Fibroblast of the aortic adventitia (primary cell): ENCODE measurements around the gene CORO2B. TPM values are rescaled to one million over a fixed set of nuclear protein-coding genes. Genes with fewer than 3 reads are reported as not detected.

ENCODE experiments used
- DNase-seq: peaks from one replicate; pipeline ENCODE4 v3.0.0-alpha.2; 2010; ENCODE audit warnings: low read depth
- H3K4me3 ChIP-seq: 2 replicates; pipeline ENCODE4 v1.5.1; 2011; ENCODE audit warnings: low read depth, mild to moderate bottlenecking, control low read depth, low read length, moderate library complexity
- CTCF ChIP-seq: IDR thresholded peaks from 2 replicates; pipeline ENCODE4 v1.5.1; 2011; ENCODE audit warnings: mild to moderate bottlenecking, low read length, control low read depth, inconsistent platforms; ENCODE audit not compliant: insufficient read depth
- total RNA-seq: library from RNA; depleted of rRNA; stranded (reverse); fragments of >200 nt; gene quantifications from 2 replicates; pipeline ENCODE4 v1.2.3, GENCODE V29; 2012; ENCODE audit warnings: low replicate concordance

Gene CORO2B
- total RNA-seq, 1 donor = 23.3 TPM

GRCh38 chr15:68626739-68627138 lies 47.9 kb downstream of the CORO2B start:
- no peak for DNase-seq
- H3K4me3 ChIP-seq = no peak overlapping the region
- TF ChIP-seq CTCF = no peak

DNA sequence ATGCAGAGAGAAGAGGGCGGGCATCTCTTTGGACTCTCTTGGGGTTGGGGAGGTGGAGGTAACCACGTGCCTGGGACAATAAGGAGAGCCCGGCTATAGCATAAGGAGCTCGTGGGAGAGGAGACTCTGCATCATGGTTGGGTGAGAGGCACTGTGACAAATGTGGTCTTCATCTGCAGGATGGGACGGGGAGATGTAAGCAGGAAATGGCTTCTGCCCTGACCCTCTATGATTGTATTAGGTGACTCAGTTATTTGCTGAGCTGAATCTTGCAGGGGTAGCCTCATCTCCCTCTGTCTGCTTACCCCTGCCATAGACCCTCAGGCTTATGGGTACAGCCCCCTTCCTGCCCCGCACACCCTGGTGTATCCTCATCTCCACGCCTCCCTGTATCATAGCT lies 48.7 kb downstream of the CORO2B start:
- H3K4me3 ChIP-seq = no peak overlapping the region
- no peak for DNase-seq
- TF ChIP-seq CTCF = no peak

- TF ChIP-seq CTCF = no peak
- H3K4me3 ChIP-seq = no peak overlapping the region
- DNase-seq = no peak
Observed at GRCh38 chr15:68627995-68628394, 49.2 kb downstream of the CORO2B start.

GRCh38 chr15:68629519-68630210 lies 50.9 kb downstream of the CORO2B start:
- no peak for TF ChIP-seq CTCF
- no peak overlapping the region for H3K4me3 ChIP-seq
- DNase-seq = no peak

GRCh38 chr15:68630211-68630555 lies 51.4 kb downstream of the CORO2B start:
- no peak for TF ChIP-seq CTCF
- H3K4me3 ChIP-seq = no peak overlapping the region
- no peak for DNase-seq

DNA sequence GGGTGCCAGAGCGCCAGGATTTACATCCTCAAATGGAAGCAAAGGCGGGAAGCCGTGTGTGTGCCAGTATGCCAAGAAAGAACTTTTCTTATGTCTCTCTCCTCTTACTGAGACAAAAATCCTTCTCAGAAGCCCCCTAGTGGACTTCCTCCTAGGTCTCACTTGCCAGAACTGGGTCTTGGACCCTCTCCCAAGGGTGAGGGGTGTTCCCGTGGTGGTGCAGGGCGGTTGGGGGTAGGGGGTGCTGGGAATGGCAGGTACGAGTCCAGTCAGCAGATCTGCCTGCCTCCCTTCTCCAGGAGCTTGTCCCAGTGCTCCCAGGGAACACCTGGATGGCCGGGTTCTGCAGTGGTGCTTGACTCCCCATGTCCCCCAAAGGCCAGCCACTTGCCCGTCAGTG lies 52.0 kb downstream of the CORO2B start:
- no peak for DNase-seq
- H3K4me3 ChIP-seq = no peak overlapping the region
- TF ChIP-seq CTCF = no peak

- no peak for TF ChIP-seq CTCF
- DNase-seq = no peak
- no peak overlapping the region for H3K4me3 ChIP-seq
Observed at GRCh38 chr15:68631601-68632051, 52.8 kb downstream of the CORO2B start.
